ENCODE measurements around the gene CAPN5. TPM values are rescaled to one million over a fixed set of nuclear protein-coding genes. Genes with fewer than 3 reads are reported as not detected.

The CAPN5 gene
- total and polyA plus RNA-seq, 2 of the 8 experiments (the other 6 are each of a cell fraction or from before 2014, with no cell fraction given), result 21.5 to 22.4 TPM

DNA sequence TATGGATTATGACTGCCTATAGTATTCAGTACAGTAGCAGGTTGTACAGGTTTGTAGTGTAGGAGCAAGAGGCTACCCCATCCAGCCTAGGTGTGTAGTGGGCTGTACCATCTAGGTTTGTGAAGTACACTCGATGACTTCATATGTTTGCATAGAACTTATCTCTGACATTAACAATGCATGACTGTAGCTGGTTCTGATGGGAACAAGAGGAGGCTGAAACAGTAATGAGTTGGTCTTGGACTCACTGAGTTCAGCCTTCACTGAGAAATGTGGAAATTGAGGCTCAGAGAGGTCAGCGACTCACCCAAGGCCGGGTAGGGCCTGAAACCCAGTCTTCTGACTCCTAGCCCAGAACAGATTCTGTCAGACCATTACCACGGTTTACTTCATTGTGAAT is 74.3 kb downstream of the CAPN5 start:
- H3K4me2 ChIP-seq (ENCODE audit: insufficient read depth in 1 of 2, low read depth in 2 of 2, low read length in 2 of 2), result no peak overlapping the region
- H4K20me1 ChIP-seq (replicated peaks in 1 of 2; ENCODE audit: control insufficient read depth in 1 of 2, insufficient read depth in 2 of 2, low read length in 2 of 2), result no peaks in the 10 kb centered on the region
- H4K91ac ChIP-seq (replicated peaks; ENCODE audit: insufficient read length, low read length), result no peak overlapping the region
- H3K9me3 ChIP-seq (ENCODE audit: insufficient read depth in 2 of 2, low read depth in 1 of 2, low read length in 1 of 2), result no peaks in the 10 kb centered on the region
- TF ChIP-seq KDM1A (IDR thresholded peaks at IDR 0.05; ENCODE audit: borderline replicate concordance, low read length), result no peak
- TF ChIP-seq, protein P1, sequence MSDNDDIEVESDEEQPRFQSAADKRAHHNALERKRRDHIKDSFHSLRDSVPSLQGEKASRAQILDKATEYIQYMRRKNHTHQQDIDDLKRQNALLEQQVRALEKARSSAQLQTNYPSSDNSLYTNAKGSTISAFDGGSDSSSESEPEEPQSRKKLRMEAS (IDR thresholded peaks at IDR 0.05), result no peak
- TF ChIP-seq CTBP2 (IDR thresholded peaks at IDR 0.05; ENCODE audit: borderline replicate concordance, insufficient read depth, insufficient read length, low read length), result no peak
- TF ChIP-seq JUN (IDR thresholded peaks at IDR 0.05; ENCODE audit: low read depth, low read length), result no peak
- TF ChIP-seq, protein P2, sequence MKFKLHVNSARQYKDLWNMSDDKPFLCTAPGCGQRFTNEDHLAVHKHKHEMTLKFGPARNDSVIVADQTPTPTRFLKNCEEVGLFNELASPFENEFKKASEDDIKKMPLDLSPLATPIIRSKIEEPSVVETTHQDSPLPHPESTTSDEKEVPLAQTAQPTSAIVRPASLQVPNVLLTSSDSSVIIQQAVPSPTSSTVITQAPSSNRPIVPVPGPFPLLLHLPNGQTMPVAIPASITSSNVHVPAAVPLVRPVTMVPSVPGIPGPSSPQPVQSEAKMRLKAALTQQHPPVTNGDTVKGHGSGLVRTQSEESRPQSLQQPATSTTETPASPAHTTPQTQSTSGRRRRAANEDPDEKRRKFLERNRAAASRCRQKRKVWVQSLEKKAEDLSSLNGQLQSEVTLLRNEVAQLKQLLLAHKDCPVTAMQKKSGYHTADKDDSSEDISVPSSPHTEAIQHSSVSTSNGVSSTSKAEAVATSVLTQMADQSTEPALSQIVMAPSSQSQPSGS (IDR thresholded peaks at IDR 0.05; ENCODE audit: low read length), result no peak
- TF ChIP-seq ATF3 (IDR thresholded peaks at IDR 0.05; ENCODE audit: insufficient read depth, low read depth, low read length), result no peak
- no peak for TF ChIP-seq RNF2 (IDR thresholded peaks at IDR 0.05; ENCODE audit: borderline replicate concordance, low read depth, low read length, missing control alignments, poor library complexity, severe bottlenecking)
- TF ChIP-seq CHD1 (IDR thresholded peaks at IDR 0.05; ENCODE audit: low read depth, low read length), result no peak
- TF ChIP-seq SUZ12 (IDR thresholded peaks at IDR 0.05; ENCODE audit: low read length), result no peak
- TF ChIP-seq SRF (IDR thresholded peaks at IDR 0.05; ENCODE audit: low read depth, low read length), result no peak
- no peak overlapping the region for H3K56ac ChIP-seq (replicated peaks; ENCODE audit: insufficient read length, low read depth, low read length)
- H2AFZ ChIP-seq (ENCODE audit: low read length), result no peak overlapping the region
- no peak overlapping the region for H3K18ac ChIP-seq (ENCODE audit: extremely low read depth, low read length)
- FAIRE-seq (no peak), DNase-seq (ENCODE audit: low read depth in 1 of 2, low spot score in 2 of 2) (no peak)
- no peaks in the 10 kb centered on the region; a peak in 1 of 7 replicates for H3K27me3 ChIP-seq (replicated peaks in 1 of 4; ENCODE audit: control insufficient read depth in 3 of 4, extremely low read depth in 1 of 4, insufficient read depth in 3 of 4, low read length in 3 of 4)
- no peaks in the 10 kb centered on the region for H3K79me1 ChIP-seq (ENCODE audit: low read depth, low read length)
- H3K4me1 ChIP-seq (replicated peaks in 1 of 4; ENCODE audit: control insufficient read depth in 3 of 4, insufficient read depth in 4 of 4, low read length in 3 of 4), result peaks cover 0 to 9% (median 3%) of the 10 kb centered on the region in 4 experiments; a peak in 4 of 7 replicates
- no peak overlapping the region for H4K5ac ChIP-seq (ENCODE audit: insufficient read length, low read depth, low read length)
- H3K79me2 ChIP-seq (ENCODE audit: control insufficient read depth in 1 of 2, insufficient read depth in 2 of 2, low read length in 2 of 2), result no peaks in the 10 kb centered on the region
- no peak overlapping the region for H3K4ac ChIP-seq (replicated peaks; ENCODE audit: insufficient read length, low read depth, low read length)
- WGBS, 2 experiments (ENCODE audit: extremely low coverage in 1 of 2, insufficient coverage in 1 of 2, insufficient read length in 1 of 2, insufficient replicate concordance in 2 of 2, low coverage in 1 of 2, low lambda C conversion rate in 2 of 2, missing lambda C conversion rate in 1 of 2), result 91% methylated on average over 4 of the region's 4 CpGs; no CpG with 5 or more reads in 1 of the 2 experiments
- H2BK15ac ChIP-seq (ENCODE audit: low read length), result no peak overlapping the region
- no peak overlapping the region for H2BK20ac ChIP-seq (ENCODE audit: low read length)
- H3K23ac ChIP-seq (ENCODE audit: insufficient read length), result no peak overlapping the region
- H2AK5ac ChIP-seq (ENCODE audit: low read depth, low read length), result no peak overlapping the region; the same call in 1 of the 2 replicates
- no peak overlapping the region for H4K8ac ChIP-seq (ENCODE audit: extremely low read depth, insufficient read depth, low read length)
- H2BK5ac ChIP-seq (ENCODE audit: low read depth, low read length), result no peak overlapping the region
- no peak overlapping the region for H3K4me3 ChIP-seq (ENCODE audit: extremely low read depth in 1 of 4, insufficient read depth in 2 of 4, low read depth in 3 of 4, low read length in 4 of 4)
- H2BK120ac ChIP-seq (replicated peaks; ENCODE audit: low read depth, low read length), result no peak overlapping the region
- H3K23me2 ChIP-seq (ENCODE audit: low read depth, low read length), result no peaks in the 10 kb centered on the region
- ChIA-PET POLR2A (ENCODE audit: partially characterized antibody) (interaction anchor here (1.7 kb wide), 1 partner anchor 9 kb away, joined by 6 read pairs; no protein-coding TSS in a partner anchor), CTCF (ENCODE audit: partially characterized antibody) (interaction anchor here (0.9 to 6.0 kb wide), 8 partner anchors 8 to 58 kb away, joined by 3 to 48 read pairs (median 4); partner anchors contain the start of gene MYO7A)
- no peak overlapping the region for H3K9ac ChIP-seq (replicated peaks in 1 of 4; ENCODE audit: extremely low read depth in 1 of 4, low read depth in 3 of 4, low read length in 3 of 4)
- no peaks in the 10 kb centered on the region for H3K36me3 ChIP-seq (ENCODE audit: control insufficient read depth in 2 of 4, insufficient read depth in 4 of 4, low read length in 3 of 4)
- no peak overlapping the region for H3K14ac ChIP-seq (ENCODE audit: insufficient read length)
- H3K27ac ChIP-seq (ENCODE audit: low read depth, low read length), result no peak overlapping the region
- H2BK12ac ChIP-seq (ENCODE audit: low read depth, low read length), result no peak overlapping the region
